ENCODE data around the gene CDK11B.

Gene CDK11B

GRCh38 chr1:1623181-1623630 lies 35.6 kb downstream of the CDK11B start:
- Histone ChIP-seq H3K27me3 (ENCODE audit: control insufficient read depth, low read length) (no peaks in the 10 kb centered on the region), H3K4me2 (ENCODE audit: low read length) (no peak overlapping the region), H3K9me3 (ENCODE audit: control insufficient read depth, insufficient read depth, low read length) (no peaks in the 10 kb centered on the region), H3K4me3 (ENCODE audit: low read length) (no peak overlapping the region), H3K79me2 (ENCODE audit: control insufficient read depth, low read length) (no peaks in the 10 kb centered on the region), H3K27ac (ENCODE audit: low read depth, low read length) (no peak overlapping the region), H3K36me3 (ENCODE audit: control insufficient read depth, low read length) (no peaks in the 10 kb centered on the region), H3K9me2 (replicated peaks; ENCODE audit: control insufficient read depth, low read length) (no peaks in the 10 kb centered on the region), H3K4me1 (ENCODE audit: control insufficient read depth, low read length) (no peaks in the 10 kb centered on the region), H3F3A (ENCODE audit: control insufficient read depth, insufficient read depth) (no peaks in the 10 kb centered on the region), H4K20me1 (ENCODE audit: control insufficient read depth, insufficient read depth, low read depth, low read length) (no peaks in the 10 kb centered on the region)
- TF ChIP-seq, protein P1, sequence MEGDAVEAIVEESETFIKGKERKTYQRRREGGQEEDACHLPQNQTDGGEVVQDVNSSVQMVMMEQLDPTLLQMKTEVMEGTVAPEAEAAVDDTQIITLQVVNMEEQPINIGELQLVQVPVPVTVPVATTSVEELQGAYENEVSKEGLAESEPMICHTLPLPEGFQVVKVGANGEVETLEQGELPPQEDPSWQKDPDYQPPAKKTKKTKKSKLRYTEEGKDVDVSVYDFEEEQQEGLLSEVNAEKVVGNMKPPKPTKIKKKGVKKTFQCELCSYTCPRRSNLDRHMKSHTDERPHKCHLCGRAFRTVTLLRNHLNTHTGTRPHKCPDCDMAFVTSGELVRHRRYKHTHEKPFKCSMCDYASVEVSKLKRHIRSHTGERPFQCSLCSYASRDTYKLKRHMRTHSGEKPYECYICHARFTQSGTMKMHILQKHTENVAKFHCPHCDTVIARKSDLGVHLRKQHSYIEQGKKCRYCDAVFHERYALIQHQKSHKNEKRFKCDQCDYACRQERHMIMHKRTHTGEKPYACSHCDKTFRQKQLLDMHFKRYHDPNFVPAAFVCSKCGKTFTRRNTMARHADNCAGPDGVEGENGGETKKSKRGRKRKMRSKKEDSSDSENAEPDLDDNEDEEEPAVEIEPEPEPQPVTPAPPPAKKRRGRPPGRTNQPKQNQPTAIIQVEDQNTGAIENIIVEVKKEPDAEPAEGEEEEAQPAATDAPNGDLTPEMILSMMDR (IDR thresholded peaks at IDR 0.05; ENCODE audit: low read depth, low read length, poor library complexity, severe bottlenecking): no peak
- no peak for TF ChIP-seq EZH2phosphoT487 (IDR thresholded peaks at IDR 0.05; ENCODE audit: borderline replicate concordance, low read length)

GRCh38 chr1:1622788-1623094 lies 36.1 kb downstream of the CDK11B start:
- H3K79me2 ChIP-seq (ENCODE audit: control insufficient read depth, low read length): no peaks in the 10 kb centered on the region
- no peak overlapping the region for H3K27ac ChIP-seq (ENCODE audit: low read depth, low read length)
- H3K9me3 ChIP-seq (ENCODE audit: control insufficient read depth, insufficient read depth, low read length): no peaks in the 10 kb centered on the region
- no peaks in the 10 kb centered on the region; the same call in 1 of the 2 replicates for H3K36me3 ChIP-seq (ENCODE audit: control insufficient read depth, low read length)
- H4K20me1 ChIP-seq (ENCODE audit: control insufficient read depth, insufficient read depth, low read depth, low read length): no peaks in the 10 kb centered on the region
- no peaks in the 10 kb centered on the region for H3K4me1 ChIP-seq (ENCODE audit: control insufficient read depth, low read length)
- no peaks in the 10 kb centered on the region for H3K9me2 ChIP-seq (replicated peaks; ENCODE audit: control insufficient read depth, low read length)
- H3F3A ChIP-seq (ENCODE audit: control insufficient read depth, insufficient read depth): no peaks in the 10 kb centered on the region
- H3K4me2 ChIP-seq (ENCODE audit: low read length): no peak overlapping the region
- H3K4me3 ChIP-seq (ENCODE audit: low read length): no peak overlapping the region
- TF ChIP-seq, protein P1 (IDR thresholded peaks at IDR 0.05; ENCODE audit: low read depth, low read length, poor library complexity, severe bottlenecking): no peak
- TF ChIP-seq EZH2phosphoT487 (IDR thresholded peaks at IDR 0.05; ENCODE audit: borderline replicate concordance, low read length): no peak
- H3K27me3 ChIP-seq (ENCODE audit: control insufficient read depth, low read length): no peaks in the 10 kb centered on the region

GRCh38 chr1:1622010-1622787 lies 36.6 kb downstream of the CDK11B start:
- H3K79me2 ChIP-seq (ENCODE audit: control insufficient read depth, low read length): no peaks in the 10 kb centered on the region
- H4K20me1 ChIP-seq (ENCODE audit: control insufficient read depth, insufficient read depth, low read depth, low read length): no peaks in the 10 kb centered on the region
- TF ChIP-seq, protein P1 (IDR thresholded peaks at IDR 0.05; ENCODE audit: low read depth, low read length, poor library complexity, severe bottlenecking): no peak
- TF ChIP-seq EZH2phosphoT487 (IDR thresholded peaks at IDR 0.05; ENCODE audit: borderline replicate concordance, low read length): no peak
- H3K27me3 ChIP-seq (ENCODE audit: control insufficient read depth, low read length): no peaks in the 10 kb centered on the region
- no peaks in the 10 kb centered on the region for H3K9me2 ChIP-seq (replicated peaks; ENCODE audit: control insufficient read depth, low read length)
- H3K27ac ChIP-seq (ENCODE audit: low read depth, low read length): no peak overlapping the region
- no peak overlapping the region for H3K4me3 ChIP-seq (ENCODE audit: low read length)
- H3K4me2 ChIP-seq (ENCODE audit: low read length): no peak overlapping the region
- no peaks in the 10 kb centered on the region for H3K9me3 ChIP-seq (ENCODE audit: control insufficient read depth, insufficient read depth, low read length)
- H3K4me1 ChIP-seq (ENCODE audit: control insufficient read depth, low read length): no peaks in the 10 kb centered on the region; the same call in 1 of the 2 replicates
- no peaks in the 10 kb centered on the region; the same call in 1 of the 2 replicates for H3K36me3 ChIP-seq (ENCODE audit: control insufficient read depth, low read length)
- no peaks in the 10 kb centered on the region for H3F3A ChIP-seq (ENCODE audit: control insufficient read depth, insufficient read depth)

All from DOHH2 (cell line).